ENCODE data around the gene CCDC184. TPM values are rescaled to one million over a fixed set of nuclear protein-coding genes. Genes with fewer than 3 reads are reported as not detected.

CCDC184 gene
- total and polyA plus RNA-seq, 2 of the 13 experiments (the other 11 are each of a cell fraction or from before 2014, with no cell fraction given), result not detected

DNA sequence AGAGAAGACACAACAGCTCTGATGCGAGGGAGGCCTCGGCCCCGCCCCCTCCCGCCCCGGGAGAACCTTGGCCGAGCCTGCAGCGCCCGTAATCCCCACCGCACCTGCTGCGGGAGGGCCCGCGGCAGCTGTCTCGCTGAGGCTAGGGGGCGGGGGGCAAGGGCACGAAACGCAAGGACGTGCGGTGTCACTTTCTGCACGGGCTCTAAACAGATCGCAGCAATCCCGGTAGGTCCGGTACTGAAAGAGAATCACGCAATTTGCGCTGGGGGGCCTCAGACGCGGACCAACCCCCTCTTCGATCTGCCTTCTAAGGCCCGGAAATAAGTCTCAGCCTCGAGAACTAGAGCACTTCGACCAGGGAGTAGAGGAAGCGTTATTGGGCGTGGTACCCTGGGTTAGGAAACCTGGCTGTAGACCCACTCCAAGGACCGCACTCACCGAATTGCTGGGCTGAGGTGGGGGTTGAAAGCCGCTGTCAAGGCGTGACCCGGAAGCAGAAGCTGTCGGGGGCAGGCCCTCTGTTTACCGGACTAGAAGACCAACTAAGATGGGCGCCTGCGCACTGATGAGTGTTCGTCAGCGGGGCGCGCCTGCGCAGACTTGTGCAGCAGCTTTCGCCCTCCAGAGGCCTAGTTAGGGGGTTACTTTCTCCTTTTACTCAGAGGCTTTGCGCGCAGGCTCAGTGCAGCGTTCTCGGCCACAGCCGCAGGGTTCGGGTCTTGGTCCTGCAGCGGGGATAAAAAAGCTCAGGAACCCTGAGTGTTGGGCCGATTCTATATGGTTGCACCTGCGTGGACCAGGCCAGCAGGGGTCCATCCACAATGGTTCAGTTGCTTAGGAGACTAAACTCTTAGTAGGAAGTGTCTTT is 26.2 kb upstream of the CCDC184 start, which contains the start of gene ASB8 (continued):
- TF ChIP-seq ZNF383 (CRISPR knock-in tag; IDR thresholded peaks at IDR 0.05; ENCODE audit: borderline replicate concordance) (no peak), SKIL (CRISPR knock-in tag; IDR thresholded peaks at IDR 0.05; ENCODE audit: borderline replicate concordance) (no peak), MEF2D (CRISPR knock-in tag; IDR thresholded peaks at IDR 0.05) (peak; percentile 87), NRL (CRISPR knock-in tag; IDR thresholded peaks at IDR 0.05; ENCODE audit: borderline replicate concordance) (peak; percentile 72; the same call in 1 of the 2 replicates), KLF15 (CRISPR knock-in tag; IDR thresholded peaks at IDR 0.05; ENCODE audit: borderline replicate concordance) (0 out of 2 replicates have a peak, but pooled peaks have one; percentile 17), FOXK2 (IDR thresholded peaks at IDR 0.05) (peak; percentile 86), SUZ12 (IDR thresholded peaks at IDR 0.05; ENCODE audit: low read depth, low read length) (no peak), ZNF792 (CRISPR knock-in tag; IDR thresholded peaks at IDR 0.05) (0 out of 2 replicates have a peak, but pooled peaks have one; percentile 26), DNMT1 (CRISPR knock-in tag; IDR thresholded peaks at IDR 0.05) (no peak), KAT8 (CRISPR knock-in tag; IDR thresholded peaks at IDR 0.05) (peak; percentile 93), NR2C2 (CRISPR knock-in tag; IDR thresholded peaks at IDR 0.05; ENCODE audit: borderline replicate concordance) (peak; percentile 100), ZNF276 (CRISPR knock-in tag; IDR thresholded peaks at IDR 0.05; ENCODE audit: low read depth) (peak; percentile 37; the same call in 1 of the 2 replicates), PCBP1 (IDR thresholded peaks at IDR 0.05; ENCODE audit: borderline replicate concordance, low read depth, low read length) (no peak), RFX3 (CRISPR knock-in tag; IDR thresholded peaks at IDR 0.05) (no peak), MTA3 (CRISPR knock-in tag; IDR thresholded peaks at IDR 0.05) (no peak), HDAC1 (CRISPR knock-in tag; IDR thresholded peaks at IDR 0.05) (peak; percentile 91), ZNF777 (CRISPR knock-in tag; IDR thresholded peaks at IDR 0.05) (no peak), KDM1A (CRISPR knock-in tag; IDR thresholded peaks at IDR 0.05) (0 out of 2 replicates have a peak, but pooled peaks have one; percentile 4), FOXA1 (IDR thresholded peaks at IDR 0.05) (no peak), FOXA1 (CRISPR knock-in tag; IDR thresholded peaks at IDR 0.05) (peak; percentile 86), ZFP41 (CRISPR knock-in tag; IDR thresholded peaks at IDR 0.05; ENCODE audit: borderline replicate concordance) (no peak), ZNF329 (CRISPR knock-in tag; IDR thresholded peaks at IDR 0.05; ENCODE audit: low read depth) (peak; percentile 9; the same call in 1 of the 2 replicates)
- TF ChIP-seq, protein P1, sequence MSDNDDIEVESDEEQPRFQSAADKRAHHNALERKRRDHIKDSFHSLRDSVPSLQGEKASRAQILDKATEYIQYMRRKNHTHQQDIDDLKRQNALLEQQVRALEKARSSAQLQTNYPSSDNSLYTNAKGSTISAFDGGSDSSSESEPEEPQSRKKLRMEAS (IDR thresholded peaks at IDR 0.05), result peak; percentile 67
- TF ChIP-seq, protein P2, sequence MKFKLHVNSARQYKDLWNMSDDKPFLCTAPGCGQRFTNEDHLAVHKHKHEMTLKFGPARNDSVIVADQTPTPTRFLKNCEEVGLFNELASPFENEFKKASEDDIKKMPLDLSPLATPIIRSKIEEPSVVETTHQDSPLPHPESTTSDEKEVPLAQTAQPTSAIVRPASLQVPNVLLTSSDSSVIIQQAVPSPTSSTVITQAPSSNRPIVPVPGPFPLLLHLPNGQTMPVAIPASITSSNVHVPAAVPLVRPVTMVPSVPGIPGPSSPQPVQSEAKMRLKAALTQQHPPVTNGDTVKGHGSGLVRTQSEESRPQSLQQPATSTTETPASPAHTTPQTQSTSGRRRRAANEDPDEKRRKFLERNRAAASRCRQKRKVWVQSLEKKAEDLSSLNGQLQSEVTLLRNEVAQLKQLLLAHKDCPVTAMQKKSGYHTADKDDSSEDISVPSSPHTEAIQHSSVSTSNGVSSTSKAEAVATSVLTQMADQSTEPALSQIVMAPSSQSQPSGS (CRISPR knock-in tag; IDR thresholded peaks at IDR 0.05), result peak; percentile 36; the same call in 1 of the 2 replicates
